Urinary bladder (tissue), 4 donors: ENCODE data around the gene EVC2. TPM values are rescaled to one million over a fixed set of nuclear protein-coding genes. Genes with fewer than 3 reads are reported as not detected.

Source experiments
- DNase-seq: peaks from one replicate; pipeline ENCODE4 v3.0.0-alpha.2; 2015; ENCODE audit errors: extremely low spot score
- H3K27ac ChIP-seq: one replicate; pipeline ENCODE4 v1.5.1; 2013; ENCODE audit warnings: low read depth, mild to moderate bottlenecking, moderate library complexity
- H3K36me3 ChIP-seq: one replicate; pipeline ENCODE4 v1.6.1; 2013; ENCODE audit warnings: mild to moderate bottlenecking, moderate library complexity; ENCODE audit not compliant: insufficient read depth
- H3K4me1 ChIP-seq: one replicate; pipeline ENCODE4 v1.6.1; 2013; ENCODE audit warnings: mild to moderate bottlenecking, moderate library complexity; ENCODE audit not compliant: insufficient read depth
- H3K4me3 ChIP-seq: one replicate; pipeline ENCODE4 v1.5.1; 2013; ENCODE audit warnings: low read depth, low read length
- WGBS: extraction: QIAGEN DNeasy Blood & Tissue Kit; methylation state at CpG from one replicate; pipeline ENCODE4 v1.1.7; 2013; 5-methylcytosine and 5-hydroxymethylcytosine counted together
- polyA plus RNA-seq: library from polyadenylated mRNA; stranded (reverse); fragments of 200-250 nt; gene quantifications from one replicate; pipeline ENCODE4 v1.2.3, GENCODE V29; 2013
- total RNA-seq: library from RNA; depleted of rRNA; stranded (reverse); fragments of >200 nt; gene quantifications from one replicate; pipeline ENCODE4 v1.2.3, GENCODE V29; 2014
- donor health status: healthy with polysubstance abuse.
- donor health status: healthy.

The EVC2 gene
- total and polyA plus RNA-seq, 2 donors, result 7.2 to 9.8 TPM

- Histone ChIP-seq H3K4me1 (no peaks in the 10 kb centered on the region), H3K4me3 (no peak overlapping the region), H3K36me3 (no peaks in the 10 kb centered on the region), H3K27ac (no peak overlapping the region)
- WGBS, result 77% methylated on average over 2 of the region's 2 CpGs
- no peak for DNase-seq
Observed at GRCh38 chr4:5632571-5632970, 75.8 kb downstream of the EVC2 start.

DNA sequence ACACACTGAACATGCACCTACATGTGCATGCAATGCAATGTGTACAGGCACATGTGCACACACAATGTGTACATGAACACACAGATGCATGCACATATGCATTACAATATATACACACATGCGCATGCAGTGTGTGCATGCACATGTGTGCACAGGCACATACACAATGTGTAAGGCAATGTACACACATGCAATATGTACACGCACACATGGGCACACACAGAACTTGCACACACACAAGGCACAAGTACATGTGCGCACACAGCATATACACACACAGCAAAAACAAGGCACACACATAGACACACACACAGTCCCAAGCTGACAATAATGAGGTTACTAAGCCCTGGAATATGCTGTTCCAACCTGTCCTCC lies 76.3 kb downstream of the EVC2 start:
- Histone ChIP-seq H3K4me3 (no peak overlapping the region), H3K27ac (no peak overlapping the region), H3K36me3 (no peaks in the 10 kb centered on the region), H3K4me1 (no peaks in the 10 kb centered on the region)
- DNase-seq, result no peak
- 82% methylated on average over 3 of the region's 3 CpGs for WGBS

- 72% methylated on average over 9 of the region's 9 CpGs for WGBS
- Histone ChIP-seq H3K27ac (no peak overlapping the region), H3K4me1 (no peaks in the 10 kb centered on the region), H3K4me3 (no peak overlapping the region), H3K36me3 (no peaks in the 10 kb centered on the region)
- DNase-seq, result no peak
Observed at GRCh38 chr4:5631352-5632065, 76.8 kb downstream of the EVC2 start.

- Histone ChIP-seq H3K27ac (no peak overlapping the region), H3K4me1 (no peaks in the 10 kb centered on the region), H3K4me3 (no peak overlapping the region), H3K36me3 (no peaks in the 10 kb centered on the region)
- no peak for DNase-seq
- WGBS, result 94% methylated on average over 3 of the region's 3 CpGs
Observed at GRCh38 chr4:5630762-5631161, 77.6 kb downstream of the EVC2 start.

DNA sequence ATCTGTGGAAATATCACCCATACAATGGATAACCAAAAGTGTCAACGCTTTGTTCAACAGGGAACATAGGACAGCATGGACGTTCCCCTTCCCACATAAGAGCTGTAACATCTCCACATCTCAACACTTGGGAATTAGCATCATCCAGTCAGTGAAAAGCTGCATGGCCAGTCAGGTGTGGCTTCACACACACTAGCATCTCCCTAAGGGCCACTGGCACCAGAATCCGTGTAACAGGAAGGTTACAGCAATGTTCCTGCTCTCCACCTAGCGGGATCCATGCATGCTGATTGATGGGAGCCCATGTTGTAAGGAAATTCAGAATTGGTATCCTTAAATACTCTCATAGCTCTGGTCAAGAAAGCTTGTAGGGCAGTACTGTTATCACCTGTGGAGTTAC lies 78.8 kb downstream of the EVC2 start:
- Histone ChIP-seq H3K36me3 (no peaks in the 10 kb centered on the region), H3K4me3 (no peak overlapping the region), H3K4me1 (no peaks in the 10 kb centered on the region), H3K27ac (no peak overlapping the region)
- no peak for DNase-seq
- WGBS, result 87% methylated on average over 4 of the region's 4 CpGs

GRCh38 chr4:5626913-5627312 lies 81.4 kb downstream of the EVC2 start:
- Histone ChIP-seq H3K4me3 (no peak overlapping the region), H3K36me3 (peaks cover 2% of the 10 kb centered on the region), H3K27ac (no peak overlapping the region), H3K4me1 (no peaks in the 10 kb centered on the region)
- WGBS, result 52% methylated on average over 2 of the region's 2 CpGs
- no peak for DNase-seq

DNA sequence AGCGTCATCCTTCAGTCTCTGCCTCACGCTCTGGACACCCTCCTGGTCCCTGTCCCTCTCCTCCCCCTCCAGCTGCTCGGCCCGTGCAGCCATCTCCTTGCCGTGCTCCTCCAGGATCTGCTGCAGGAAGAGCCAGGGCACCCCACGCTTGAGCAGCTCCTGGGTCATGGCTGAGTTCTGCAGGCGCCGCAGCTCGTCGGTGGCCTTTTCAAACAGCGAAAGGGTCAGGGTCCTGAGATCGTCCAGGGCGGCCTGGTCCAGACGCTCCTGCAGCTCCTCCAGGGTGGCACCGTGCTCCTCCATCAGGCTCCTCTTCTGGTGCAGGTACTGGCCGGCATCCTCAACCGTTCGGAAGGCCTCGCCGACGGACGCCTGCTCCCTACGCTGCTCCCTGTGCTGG lies 85.8 kb downstream of the EVC2 start:
- H3K36me3 ChIP-seq, result peaks cover 2% of the 10 kb centered on the region
- H3K27ac ChIP-seq, result no peak overlapping the region
- WGBS, result 97% methylated on average over 23 of the region's 23 CpGs
- no peak for DNase-seq
- no peaks in the 10 kb centered on the region for H3K4me1 ChIP-seq
- no peak overlapping the region for H3K4me3 ChIP-seq

DNA sequence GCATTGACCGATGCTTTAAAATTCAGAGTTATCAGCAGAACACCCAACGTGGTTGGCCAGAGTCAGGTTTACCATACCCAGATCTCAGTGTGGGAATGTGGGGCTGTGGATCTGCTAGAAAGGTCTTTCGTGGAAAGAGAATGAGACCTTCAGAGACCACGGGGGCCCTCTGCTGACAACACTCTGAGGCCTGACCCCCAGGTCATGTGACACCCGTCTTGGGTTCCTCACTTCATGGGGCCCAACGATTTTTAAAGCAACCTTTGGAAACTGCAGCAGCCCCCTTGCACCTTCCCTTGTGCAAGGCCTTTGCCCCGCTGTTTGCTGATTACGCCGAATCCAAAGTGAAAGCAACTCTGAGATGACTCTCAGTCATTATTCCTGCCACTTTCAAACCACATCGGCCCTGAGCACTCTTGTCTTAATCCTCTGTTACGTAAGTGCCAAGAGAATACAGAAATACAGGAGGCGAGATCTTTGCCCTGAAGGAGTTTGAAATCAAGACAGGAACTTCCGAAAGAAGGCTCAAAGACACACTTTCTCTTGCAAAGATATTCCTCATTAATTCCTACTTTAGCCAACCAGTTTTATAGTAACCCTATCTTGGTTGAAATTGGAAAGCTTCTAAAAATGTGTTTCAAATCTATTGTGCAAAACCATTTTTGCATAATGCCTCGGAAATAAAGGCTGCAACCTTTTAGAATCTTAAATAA lies 88.3 kb downstream of the EVC2 start:
- WGBS, result 72% methylated on average over 14 of the region's 14 CpGs
- H3K4me3 ChIP-seq, result no peak overlapping the region
- H3K4me1 ChIP-seq, result no peaks in the 10 kb centered on the region
- H3K27ac ChIP-seq, result no peak overlapping the region
- no peak for DNase-seq
- H3K36me3 ChIP-seq, result peaks cover 2% of the 10 kb centered on the region

DNA sequence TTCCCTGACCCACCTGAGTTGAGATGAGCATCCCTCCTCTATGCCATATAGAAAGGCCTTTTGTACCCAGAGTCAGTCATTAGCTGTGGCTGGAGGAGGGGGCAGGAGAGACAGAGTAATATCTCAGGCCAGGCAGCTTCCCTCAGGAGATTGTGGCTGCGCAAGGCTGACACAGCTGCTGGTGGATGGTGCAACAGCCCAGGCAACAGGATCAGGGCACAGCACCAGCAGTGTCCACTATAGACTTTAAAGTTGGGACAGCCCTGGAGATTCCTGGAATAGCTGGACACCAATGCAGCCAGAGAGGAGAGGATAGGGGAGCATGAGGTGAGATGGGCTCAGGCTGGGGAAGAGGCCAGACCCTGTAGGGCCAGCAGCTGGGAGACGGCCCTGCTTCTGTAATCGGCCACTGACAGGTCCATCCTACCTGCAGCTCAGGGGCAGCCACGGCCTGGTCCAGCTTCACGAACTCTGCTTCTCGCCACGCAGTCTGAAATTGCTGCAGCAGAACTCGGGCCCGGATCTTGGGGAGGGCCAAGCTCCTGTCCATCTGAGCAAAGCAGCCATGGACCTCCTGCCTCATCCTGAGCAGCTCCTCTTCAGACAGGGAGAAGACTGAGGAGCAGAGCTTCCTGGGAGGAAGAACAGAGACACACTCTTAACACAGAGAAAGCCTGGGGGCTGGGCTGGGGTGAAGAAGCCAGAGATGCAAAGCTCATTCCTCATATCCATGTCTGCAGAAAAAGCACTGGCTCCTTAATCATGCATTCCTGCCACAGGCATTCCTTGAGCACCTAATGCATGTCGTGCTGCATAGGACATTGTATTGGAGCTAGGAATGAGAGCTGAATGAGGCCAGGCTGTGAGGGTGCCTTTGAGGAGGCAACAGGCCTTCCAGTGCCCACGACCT lies 90.1 kb downstream of the EVC2 start:
- Histone ChIP-seq H3K27ac (no peak overlapping the region), H3K36me3 (no peaks in the 10 kb centered on the region), H3K4me3 (no peak overlapping the region), H3K4me1 (no peaks in the 10 kb centered on the region)
- DNase-seq, result no peak
- WGBS, result 95% methylated on average over 11 of the region's 11 CpGs

DNA sequence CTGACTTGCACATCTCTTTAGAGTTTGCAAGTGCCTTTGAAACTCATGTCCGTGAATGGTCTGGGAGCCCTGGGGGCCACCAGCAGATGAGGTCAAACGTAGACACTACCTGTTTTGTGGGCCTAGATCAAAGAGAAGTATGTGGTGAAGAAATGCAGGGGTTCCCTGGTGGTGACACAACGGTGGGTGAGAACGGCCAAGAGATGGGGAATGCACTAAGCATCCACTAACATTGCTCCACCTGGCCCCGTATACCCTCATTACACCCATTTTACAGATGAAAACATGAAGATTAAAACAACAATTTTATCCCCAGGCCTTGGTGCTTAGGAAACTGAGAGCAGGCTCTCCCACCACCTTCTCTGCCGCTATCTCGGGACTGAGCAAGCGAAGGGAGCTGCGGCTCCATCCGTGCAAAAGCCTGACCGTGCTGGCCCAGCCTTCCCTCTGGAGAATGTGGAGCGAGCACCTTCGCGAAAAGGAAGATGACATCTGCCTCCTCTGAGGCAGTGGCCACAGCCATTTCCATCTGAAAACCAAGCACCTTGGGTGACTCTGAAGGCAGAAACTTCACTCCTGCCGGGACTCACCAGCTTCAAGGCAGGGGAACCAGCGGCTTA lies 91.9 kb downstream of the EVC2 start:
- no peak overlapping the region for H3K27ac ChIP-seq
- no peaks in the 10 kb centered on the region for H3K4me1 ChIP-seq
- DNase-seq, result no peak
- no peaks in the 10 kb centered on the region for H3K36me3 ChIP-seq
- 91% methylated on average over 16 of the region's 16 CpGs for WGBS
- no peak overlapping the region for H3K4me3 ChIP-seq

- no peak for DNase-seq
- Histone ChIP-seq H3K27ac (no peak overlapping the region), H3K4me1 (no peaks in the 10 kb centered on the region), H3K4me3 (no peak overlapping the region), H3K36me3 (no peaks in the 10 kb centered on the region)
- 69% methylated on average over 10 of the region's 10 CpGs for WGBS
Observed at GRCh38 chr4:5615496-5616075, 92.8 kb downstream of the EVC2 start.

DNA sequence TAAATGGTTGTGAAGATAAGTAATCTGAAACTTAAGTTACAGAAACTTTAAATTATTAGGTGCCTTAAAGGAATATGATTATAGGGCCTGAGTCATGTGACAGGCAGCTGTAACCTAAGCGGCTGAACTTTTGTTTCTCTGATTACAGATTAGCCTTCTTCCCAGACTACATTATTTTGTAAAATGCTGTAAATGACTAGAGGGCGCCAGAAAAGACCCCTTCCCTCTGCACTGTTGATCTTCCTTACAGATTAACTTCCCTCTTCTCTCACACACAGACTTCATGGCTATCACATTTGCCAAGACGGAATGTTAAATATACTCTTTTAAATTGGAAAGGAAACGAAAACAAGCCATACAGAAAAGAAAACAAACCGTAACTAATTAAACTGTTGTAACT lies 96.6 kb downstream of the EVC2 start:
- no peak overlapping the region for H3K4me3 ChIP-seq
- H3K27ac ChIP-seq, result no peak overlapping the region
- WGBS, result 56% methylated on average over 5 of the region's 5 CpGs
- no peaks in the 10 kb centered on the region for H3K4me1 ChIP-seq
- H3K36me3 ChIP-seq, result no peaks in the 10 kb centered on the region
- peak; percentile 4 for DNase-seq

GRCh38 chr4:5609306-5610007 lies 98.9 kb downstream of the EVC2 start:
- 91% methylated on average over 12 of the region's 12 CpGs for WGBS
- H3K36me3 ChIP-seq, result no peaks in the 10 kb centered on the region
- DNase-seq, result no peak
- H3K4me1 ChIP-seq, result no peaks in the 10 kb centered on the region
- H3K4me3 ChIP-seq, result no peak overlapping the region
- H3K27ac ChIP-seq, result no peak overlapping the region
